Astrocyte (in vitro differentiated cells and primary cell): ENCODE measurements around the gene CACNG7. TPM values are rescaled to one million over a fixed set of nuclear protein-coding genes. Genes with fewer than 3 reads are reported as not detected.

Source experiments
- DNase-seq: peaks from one replicate; pipeline ENCODE4 v3.0.0-alpha.2; 2010; ENCODE audit warnings: low read depth
- FAIRE-seq: peaks from 2 replicates; lab custom pipeline; 2011; peaks lifted over from hg19 to GRCh38; lab: Jason Lieb, UNC
- H2AFZ ChIP-seq: 2 replicates; pipeline ENCODE4 v1.6.0; 2012; ENCODE audit warnings: low read depth, low read length, inconsistent platforms
- H3K27ac ChIP-seq: 2 replicates; pipeline ENCODE4 v1.5.1; 2011; ENCODE audit warnings: low read depth, low read length, inconsistent platforms
- H3K27me3 ChIP-seq: 2 replicates; pipeline ENCODE4 v1.6.0; 2011; ENCODE audit warnings: low read length, inconsistent platforms; ENCODE audit not compliant: insufficient read depth
- H3K36me3 ChIP-seq: 2 replicates; pipeline ENCODE4 v1.5.1; 2011; ENCODE audit warnings: low read length, inconsistent platforms; ENCODE audit not compliant: insufficient read depth
- H3K4me1 ChIP-seq: 2 replicates; pipeline ENCODE4 v1.5.1; 2011; ENCODE audit warnings: low read length, inconsistent platforms; ENCODE audit not compliant: insufficient read depth
- H3K4me2 ChIP-seq: 2 replicates; pipeline ENCODE4 v1.6.0; 2012; ENCODE audit warnings: low read length, inconsistent platforms
- H3K4me3 ChIP-seq: 2 replicates; pipeline ENCODE4 v1.5.1; 2011; ENCODE audit warnings: low read depth, mild to moderate bottlenecking, low read length, inconsistent platforms; ENCODE audit not compliant: insufficient read depth
- H3K79me2 ChIP-seq: 2 replicates; pipeline ENCODE4 v1.6.0; 2012; ENCODE audit warnings: mild to moderate bottlenecking, low read length, inconsistent platforms; ENCODE audit not compliant: insufficient read depth
- H3K9ac ChIP-seq: 2 replicates; pipeline ENCODE4 v1.6.0; 2012; ENCODE audit warnings: mild to moderate bottlenecking, low read length, inconsistent platforms
- H3K9me3 ChIP-seq: 2 replicates; pipeline ENCODE4 v1.5.1; 2012; ENCODE audit warnings: low read depth, mild to moderate bottlenecking, low read length, inconsistent platforms; ENCODE audit not compliant: insufficient read depth
- H4K20me1 ChIP-seq: 2 replicates; pipeline ENCODE4 v1.6.0; 2012; ENCODE audit warnings: low read length, inconsistent platforms; ENCODE audit not compliant: insufficient read depth
- H3K27ac Mint-ChIP-seq: one replicate; pipeline ENCODE4 v1.8.0; 2021; ENCODE audit warnings: mild to moderate bottlenecking, mixed read lengths; ENCODE audit not compliant: unreplicated experiment
- H3K27me3 Mint-ChIP-seq: one replicate; pipeline ENCODE4 v1.8.0; 2021; ENCODE audit warnings: low read depth, mixed read lengths; ENCODE audit not compliant: unreplicated experiment
- H3K36me3 Mint-ChIP-seq: one replicate; pipeline ENCODE4 v1.8.0; 2021; ENCODE audit warnings: low read depth, mixed read lengths; ENCODE audit not compliant: unreplicated experiment
- H3K4me1 Mint-ChIP-seq: one replicate; pipeline ENCODE4 v1.8.0; 2021; ENCODE audit warnings: low read depth, mixed read lengths; ENCODE audit not compliant: unreplicated experiment
- H3K4me3 Mint-ChIP-seq: one replicate; pipeline ENCODE4 v1.8.0; 2021; ENCODE audit warnings: mild to moderate bottlenecking, moderate library complexity, mixed read lengths; ENCODE audit not compliant: unreplicated experiment
- H3K9me3 Mint-ChIP-seq: one replicate; pipeline ENCODE4 v1.8.0; 2021; ENCODE audit warnings: mild to moderate bottlenecking, mixed read lengths; ENCODE audit not compliant: unreplicated experiment
- EZH2 ChIP-seq: IDR thresholded peaks from 2 replicates; pipeline ENCODE4 v1.6.1; 2012; ENCODE audit warnings: mild to moderate bottlenecking, low read length, inconsistent platforms; ENCODE audit not compliant: insufficient read depth
- total RNA-seq: library from RNA; stranded (reverse); gene quantifications from 2 replicates; pipeline ENCODE4 v1.2.1, GENCODE V29; 2021
- TF ChIP-seq, protein P1 (sequence below): IDR thresholded peaks from 2 replicates; pipeline ENCODE4 v1.5.1; 2011; ENCODE audit warnings: low read depth, mild to moderate bottlenecking, inconsistent platforms, low read length, moderate library complexity; ENCODE audit not compliant: insufficient read depth

CACNG7 gene
- total RNA-seq, 1 donor from 2014 or later = 3.5 TPM

GRCh38 chr19:53992815-53993214 is 83.7 kb downstream of the CACNG7 start:
- H3K9ac ChIP-seq = no peak overlapping the region
- no peak overlapping the region for H3K4me2 ChIP-seq
- H2AFZ ChIP-seq = no peak overlapping the region
- H3K36me3 ChIP-seq = no peaks in the 10 kb centered on the region
- no peak for FAIRE-seq
- H4K20me1 ChIP-seq = no peaks in the 10 kb centered on the region
- no peak for DNase-seq
- peak; percentile 72 for TF ChIP-seq EZH2
- TF ChIP-seq, protein P1, sequence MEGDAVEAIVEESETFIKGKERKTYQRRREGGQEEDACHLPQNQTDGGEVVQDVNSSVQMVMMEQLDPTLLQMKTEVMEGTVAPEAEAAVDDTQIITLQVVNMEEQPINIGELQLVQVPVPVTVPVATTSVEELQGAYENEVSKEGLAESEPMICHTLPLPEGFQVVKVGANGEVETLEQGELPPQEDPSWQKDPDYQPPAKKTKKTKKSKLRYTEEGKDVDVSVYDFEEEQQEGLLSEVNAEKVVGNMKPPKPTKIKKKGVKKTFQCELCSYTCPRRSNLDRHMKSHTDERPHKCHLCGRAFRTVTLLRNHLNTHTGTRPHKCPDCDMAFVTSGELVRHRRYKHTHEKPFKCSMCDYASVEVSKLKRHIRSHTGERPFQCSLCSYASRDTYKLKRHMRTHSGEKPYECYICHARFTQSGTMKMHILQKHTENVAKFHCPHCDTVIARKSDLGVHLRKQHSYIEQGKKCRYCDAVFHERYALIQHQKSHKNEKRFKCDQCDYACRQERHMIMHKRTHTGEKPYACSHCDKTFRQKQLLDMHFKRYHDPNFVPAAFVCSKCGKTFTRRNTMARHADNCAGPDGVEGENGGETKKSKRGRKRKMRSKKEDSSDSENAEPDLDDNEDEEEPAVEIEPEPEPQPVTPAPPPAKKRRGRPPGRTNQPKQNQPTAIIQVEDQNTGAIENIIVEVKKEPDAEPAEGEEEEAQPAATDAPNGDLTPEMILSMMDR = no peak
- H3K9me3 Mint-ChIP-seq = peaks cover 3% of the 10 kb centered on the region
- H3K27me3 ChIP-seq = peaks cover 18% of the 10 kb centered on the region
- no peaks in the 10 kb centered on the region for H3K9me3 ChIP-seq
- H3K27me3 Mint-ChIP-seq = peaks cover 53% of the 10 kb centered on the region
- H3K4me1 Mint-ChIP-seq = peaks cover 3% of the 10 kb centered on the region
- H3K27ac ChIP-seq = no peak overlapping the region
- no peaks in the 10 kb centered on the region for H3K36me3 Mint-ChIP-seq
- no peak overlapping the region for H3K4me3 Mint-ChIP-seq
- no peak overlapping the region for H3K4me3 ChIP-seq
- H3K27ac Mint-ChIP-seq = no peak overlapping the region
- no peaks in the 10 kb centered on the region for H3K4me1 ChIP-seq
- no peaks in the 10 kb centered on the region for H3K79me2 ChIP-seq

GRCh38 chr19:53993448-53993847 is 84.4 kb downstream of the CACNG7 start:
- Histone ChIP-seq H3K4me2 (no peak overlapping the region), H3K27me3 (peaks cover 21% of the 10 kb centered on the region)

More at GRCh38 chr19:53993448-53993847, 84.4 kb downstream of the CACNG7 start:
- peaks cover 3% of the 10 kb centered on the region for H3K9me3 Mint-ChIP-seq
- peaks cover 59% of the 10 kb centered on the region for H3K27me3 Mint-ChIP-seq
- no peak overlapping the region for H3K4me3 Mint-ChIP-seq
- H3K4me1 Mint-ChIP-seq = peaks cover 3% of the 10 kb centered on the region
- no peak overlapping the region for H3K4me3 ChIP-seq
- no peaks in the 10 kb centered on the region for H4K20me1 ChIP-seq
- no peak overlapping the region for H3K27ac Mint-ChIP-seq
- no peaks in the 10 kb centered on the region for H3K36me3 ChIP-seq
- no peaks in the 10 kb centered on the region for H3K4me1 ChIP-seq
- H3K27ac ChIP-seq = no peak overlapping the region
- H3K9me3 ChIP-seq = no peaks in the 10 kb centered on the region
- H2AFZ ChIP-seq = no peak overlapping the region
- no peaks in the 10 kb centered on the region for H3K79me2 ChIP-seq
- TF ChIP-seq, protein P1 = no peak
- TF ChIP-seq EZH2 = no peak
- DNase-seq = no peak
- H3K9ac ChIP-seq = no peak overlapping the region
- no peaks in the 10 kb centered on the region for H3K36me3 Mint-ChIP-seq
- FAIRE-seq = no peak

Other genes starting within 250 kb of the CACNG7 start
- gene NLRP12, start 85.0 kb upstream of the CACNG7 start, total RNA-seq = not detected in 2 replicates
- 221 and 246 TPM in 2 replicates for gene MYADM, start 41.4 kb upstream of the CACNG7 start, total RNA-seq
- gene PRKCG, start 27.1 kb upstream of the CACNG7 start, total RNA-seq = 0.29 and 0.41 TPM in 2 replicates
- gene CACNG8, start 53.7 kb downstream of the CACNG7 start, total RNA-seq = 3.2 TPM in 2 replicates
- gene CACNG6, start 82.4 kb downstream of the CACNG7 start, total RNA-seq = 0.20 TPM in 1 of 2 replicates, not detected in the other
- gene VSTM1, start 154.6 kb downstream of the CACNG7 start, total RNA-seq = 0.68 TPM in 1 of 2 replicates, not detected in the other
- not detected in 2 replicates for gene TARM1, start 172.1 kb downstream of the CACNG7 start, total RNA-seq
- 0.20 and 0.22 TPM in 2 replicates for gene OSCAR, start 191.5 kb downstream of the CACNG7 start, total RNA-seq
- gene NDUFA3, start 193.6 kb downstream of the CACNG7 start, total RNA-seq = 98.0 and 99.2 TPM in 2 replicates
- 21.6 and 25.2 TPM in 2 replicates for gene TFPT, start 206.4 kb downstream of the CACNG7 start, total RNA-seq
- gene PRPF31, start 206.5 kb downstream of the CACNG7 start, total RNA-seq = 62.3 and 67.2 TPM in 2 replicates
- gene CNOT3, start 228.5 kb downstream of the CACNG7 start, total RNA-seq = 39.2 and 47.1 TPM in 2 replicates